ENCODE data around the gene SPAG7. TPM values are rescaled to one million over a fixed set of nuclear protein-coding genes. Genes with fewer than 3 reads are reported as not detected.

Gene SPAG7, protein sequence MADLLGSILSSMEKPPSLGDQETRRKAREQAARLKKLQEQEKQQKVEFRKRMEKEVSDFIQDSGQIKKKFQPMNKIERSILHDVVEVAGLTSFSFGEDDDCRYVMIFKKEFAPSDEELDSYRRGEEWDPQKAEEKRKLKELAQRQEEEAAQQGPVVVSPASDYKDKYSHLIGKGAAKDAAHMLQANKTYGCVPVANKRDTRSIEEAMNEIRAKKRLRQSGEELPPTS
- total RNA-seq (2022; extraction: Qiagen RNA extraction) = 66.5 to 79.2 TPM (median 70.5 TPM) in 5 replicates

DNA sequence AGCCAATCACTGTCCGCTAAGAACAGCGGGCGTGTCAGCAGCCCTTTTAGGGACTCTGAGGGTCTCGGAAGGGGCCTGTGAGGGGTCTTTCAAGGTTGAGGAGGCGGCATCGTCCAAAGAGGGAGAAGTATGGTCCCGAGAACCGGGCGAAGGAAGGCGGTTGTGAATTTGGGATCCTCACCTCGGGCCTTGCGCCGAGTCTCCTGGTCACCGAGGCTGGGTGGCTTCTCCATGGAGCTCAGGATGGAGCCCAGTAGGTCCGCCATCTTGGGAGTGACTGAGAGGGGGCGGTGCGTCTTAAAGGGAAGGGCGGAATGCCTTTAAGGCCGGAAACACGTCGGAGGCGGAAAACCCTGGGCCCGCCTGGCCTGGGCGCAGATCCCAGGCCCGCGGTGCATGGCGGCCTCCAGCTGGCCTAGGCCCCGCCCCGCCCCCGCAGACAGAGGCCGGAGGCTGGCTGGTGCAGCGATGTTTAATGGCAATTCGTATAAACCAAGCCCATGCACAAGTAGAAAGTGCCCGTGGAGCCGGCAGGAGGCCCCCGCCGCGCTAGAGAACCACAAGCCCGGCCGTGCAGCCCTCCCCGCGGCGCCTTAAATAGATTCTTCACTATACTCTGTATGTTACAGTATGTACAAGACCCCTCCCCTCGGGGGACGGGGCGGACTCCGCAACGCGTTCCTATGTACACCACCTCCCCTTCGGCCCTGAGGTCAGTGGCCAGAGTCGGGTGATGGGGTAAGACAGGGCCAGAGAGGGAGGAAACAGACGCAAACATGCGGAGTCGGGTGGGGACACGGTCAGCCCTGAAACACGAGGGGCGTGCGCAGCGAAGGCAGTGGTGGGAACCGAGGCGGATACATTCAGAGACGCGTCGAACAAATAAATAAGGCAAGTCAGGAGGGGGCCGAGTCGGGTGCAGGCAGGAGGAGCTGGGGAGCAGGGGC is at the start of gene SPAG7:
Gene SPAG7, minus strand, starts transcription at position 279 of the 947 bp plus-strand sequence. Its CDS starts 13 bp downstream, at position 266.

DNA sequence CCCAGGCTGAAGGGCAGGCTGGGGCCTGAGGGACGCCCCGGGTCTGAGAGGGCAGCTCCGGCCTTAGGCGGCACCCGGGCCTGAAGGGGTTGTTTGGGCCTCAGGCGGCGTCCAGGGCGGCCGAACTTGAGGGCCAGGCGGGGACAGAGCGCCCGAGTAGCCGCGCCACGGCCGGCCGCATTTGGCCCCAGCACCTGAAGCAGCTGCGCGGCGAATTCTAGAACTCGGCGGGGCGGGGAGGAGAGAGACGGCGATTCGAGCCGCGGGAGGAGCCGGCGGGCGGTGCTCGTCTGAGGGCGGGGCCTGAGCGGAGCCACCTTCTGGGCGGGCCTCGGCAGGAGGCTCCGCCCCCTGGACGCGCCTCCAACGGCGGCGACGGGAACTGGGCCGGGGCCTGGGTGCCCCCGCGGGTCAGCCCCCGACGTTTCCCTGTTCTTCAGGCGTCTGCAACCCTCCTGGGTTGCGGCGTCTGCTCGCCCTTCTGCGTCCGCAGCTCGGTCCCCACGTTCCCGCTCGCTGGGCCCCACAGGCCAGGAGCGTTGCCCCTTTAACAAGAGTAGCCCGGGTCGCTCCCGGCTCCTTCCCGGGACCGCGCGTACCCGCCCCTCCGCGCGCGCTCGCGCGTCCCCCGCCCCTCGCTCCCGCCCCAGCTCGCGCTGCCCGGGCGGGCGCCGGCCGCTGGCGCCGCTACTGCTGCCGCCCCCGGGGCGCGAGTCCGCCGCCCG is 29.8 kb upstream of the SPAG7 start, which contains the start of the genes INCA1 and KIF1C:
Gene INCA1, minus strand, starts transcription at position 221 of the 725 bp plus-strand sequence. CDS start 3,085 bp downstream, outside the sequence.
Gene KIF1C, plus strand, starts transcription at position 649 of the 725 bp plus-strand sequence. CDS start 2,297 bp downstream, outside the sequence.

DNA sequence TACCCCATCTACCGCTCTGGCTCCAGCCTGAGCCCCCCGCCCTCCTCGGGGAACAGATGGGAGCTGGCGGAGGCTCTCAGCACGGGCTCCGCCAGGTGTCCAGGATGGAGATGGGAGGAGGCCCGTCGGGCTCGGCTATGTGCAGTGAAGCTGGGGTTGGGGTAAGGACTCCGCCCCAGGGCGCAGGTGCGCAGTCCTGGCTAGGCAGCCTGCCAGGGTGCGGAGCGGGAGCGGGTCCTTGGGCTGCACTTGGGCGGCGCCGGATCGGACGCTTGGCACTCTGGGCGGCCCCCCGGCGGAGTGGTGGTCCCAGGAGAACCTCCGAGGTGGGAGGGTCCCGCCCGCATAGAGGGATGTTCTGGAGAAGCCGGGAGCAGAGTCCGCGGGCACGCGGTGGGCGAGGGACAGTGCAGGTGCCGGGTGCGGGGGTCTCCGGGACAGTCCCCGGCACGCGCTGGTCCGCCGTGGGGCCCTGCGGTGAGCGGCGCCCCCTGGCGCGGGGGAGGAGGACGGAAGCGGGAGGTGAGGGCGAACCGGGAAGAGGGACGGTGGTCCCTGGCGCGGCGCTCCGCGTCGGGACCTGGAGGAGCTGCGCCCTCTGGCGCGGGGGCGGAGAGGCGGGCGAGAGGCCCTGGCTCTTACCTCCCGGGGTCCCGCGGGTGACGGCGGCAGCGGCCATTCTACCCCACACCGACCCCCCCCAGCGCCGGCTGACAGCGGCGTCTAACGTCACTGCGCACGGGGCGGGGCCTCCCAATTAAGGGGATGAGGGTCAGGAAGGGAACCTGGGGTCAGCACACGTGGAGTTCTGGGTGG is 19.5 kb upstream of the SPAG7 start, which contains the start of gene CAMTA2:
Gene CAMTA2, minus strand, starts transcription at position 725 of the 816 bp plus-strand sequence. CDS start 1,453 bp downstream, outside the sequence.

DNA sequence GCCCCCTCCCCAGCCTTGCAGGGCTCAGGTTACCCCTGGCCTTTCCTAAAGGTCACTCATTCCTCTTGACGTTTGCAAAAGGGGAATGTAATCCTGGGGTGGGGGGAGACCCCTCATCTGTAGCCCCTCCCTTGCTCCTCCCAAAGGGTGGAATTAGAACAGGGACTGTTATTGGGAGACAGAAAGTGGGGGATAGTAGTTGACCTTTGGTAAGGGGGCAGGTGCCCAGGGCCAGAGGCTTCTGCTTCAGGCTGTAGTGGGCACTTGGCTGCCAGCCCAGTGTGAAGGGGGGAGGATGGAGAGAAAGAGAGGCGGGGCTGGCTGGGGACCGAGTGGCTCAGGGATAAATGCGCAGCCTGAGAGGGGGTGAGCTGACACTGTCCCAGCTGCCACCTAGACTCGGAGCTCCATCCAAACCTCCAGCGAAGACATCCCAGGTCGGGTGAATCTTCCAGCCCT is 16.8 kb downstream of the SPAG7 start, which contains the start of gene ENO3:
Gene ENO3, plus strand, starts transcription at position 374 of the 459 bp plus-strand sequence. CDS start 711 bp downstream, outside the sequence.

DNA sequence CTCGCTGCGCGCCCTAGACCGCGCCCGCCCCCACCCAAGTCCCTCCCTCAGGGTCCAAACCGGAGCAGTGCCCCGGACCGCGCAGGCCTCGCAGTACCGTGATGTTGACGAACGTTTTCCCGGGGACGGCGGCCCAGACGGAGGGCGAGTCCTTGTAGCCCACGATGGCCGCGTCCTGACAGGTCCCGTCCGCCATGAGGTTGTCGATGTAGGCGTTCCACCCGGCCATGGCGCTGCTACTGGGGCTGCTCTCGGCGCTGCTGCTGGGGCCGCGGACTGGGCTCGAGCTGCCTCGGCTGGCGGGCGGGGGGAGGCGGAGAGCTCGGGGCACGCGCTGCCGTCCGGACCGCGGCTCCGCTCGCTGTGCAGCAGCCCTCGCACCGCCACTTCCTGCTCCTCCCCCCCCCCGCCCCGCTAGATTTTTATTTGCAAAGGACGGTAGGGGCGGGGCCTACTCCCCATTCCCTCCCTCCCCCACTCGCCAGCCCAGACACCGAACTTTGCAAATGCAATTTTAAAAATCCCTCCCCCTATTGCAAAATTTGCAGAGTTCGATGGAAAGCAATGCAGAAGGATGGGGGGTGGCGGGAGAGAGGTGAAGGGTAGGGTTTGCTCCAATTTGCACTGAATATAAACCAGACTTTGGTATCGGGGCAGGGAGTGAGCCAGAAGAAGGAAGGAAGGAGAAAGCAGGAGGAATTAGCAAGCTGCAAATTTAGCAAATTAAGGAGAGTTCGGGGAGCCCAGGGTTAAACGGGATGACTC is 19.3 kb downstream of the SPAG7 start, which contains the start of gene PFN1:
Gene PFN1, minus strand, starts transcription at position 365 of the 765 bp plus-strand sequence. Its CDS starts 136 bp downstream, at position 229.

DNA sequence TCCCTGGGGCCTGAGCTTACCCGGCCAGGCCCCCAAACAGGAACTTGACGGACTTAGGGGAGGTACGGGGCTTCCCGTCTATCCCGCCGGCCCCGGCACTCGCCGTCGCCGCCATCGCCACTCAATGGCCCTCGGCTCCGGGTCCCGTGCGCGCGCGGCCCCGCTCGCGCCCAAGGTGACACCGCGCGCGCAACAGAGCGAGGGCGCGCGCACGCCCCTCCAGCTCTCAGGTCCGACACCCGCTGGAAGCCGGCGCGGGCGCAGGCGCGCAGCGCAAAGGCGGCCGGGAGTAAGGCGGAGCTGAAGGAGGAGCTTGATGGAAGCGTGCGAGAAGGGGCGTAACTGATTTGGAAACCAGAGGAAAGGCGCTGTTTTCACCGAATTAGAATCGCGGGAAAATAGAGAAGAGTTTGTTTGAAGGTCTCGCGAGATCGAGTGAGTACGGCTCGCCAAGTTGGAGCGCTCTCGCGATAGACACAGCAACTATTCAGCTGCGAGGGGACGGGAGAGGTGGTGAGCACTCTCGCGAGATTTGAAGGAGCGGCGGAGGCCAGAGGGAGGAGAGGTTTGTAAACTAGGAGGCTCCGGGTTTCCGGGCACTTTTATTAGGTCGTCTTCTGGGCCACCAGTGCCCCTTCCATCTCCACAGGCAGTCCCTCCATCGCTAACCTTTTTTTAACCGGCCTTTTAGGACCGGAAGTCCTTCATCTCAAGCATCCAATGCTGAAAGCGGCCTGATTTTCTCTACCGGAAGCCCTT is 27.6 kb downstream of the SPAG7 start, which contains the start of the genes RNF167 and SLC25A11:
Gene RNF167, plus strand, starts transcription at position 473 of the 759 bp plus-strand sequence. CDS start 642 bp downstream, outside the sequence.
Gene SLC25A11, minus strand, starts transcription at position 251 of the 759 bp plus-strand sequence. Its CDS starts 136 bp downstream, at position 115.

DNA sequence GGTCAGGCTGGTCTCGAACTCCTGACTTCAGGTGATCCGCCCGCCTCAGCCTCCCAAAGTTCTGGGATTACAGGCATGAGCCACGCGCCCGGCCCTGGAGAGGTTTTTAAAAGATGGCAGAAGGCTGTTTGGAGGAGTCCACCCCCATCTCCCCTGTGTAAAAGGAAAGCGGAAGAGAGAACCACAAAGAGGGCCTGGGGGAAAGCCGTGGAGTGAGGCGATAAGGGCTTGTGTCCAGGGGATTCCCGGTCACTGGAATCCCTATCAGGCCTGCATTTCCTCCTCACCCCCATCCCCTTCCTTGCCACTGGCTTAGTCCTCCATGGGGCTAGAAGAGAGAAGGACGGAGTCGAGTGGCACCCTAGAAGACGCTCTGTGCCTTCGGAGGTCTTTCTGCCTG is 35.7 kb downstream of the SPAG7 start, which contains the start of gene GP1BA:
Gene GP1BA, plus strand, starts transcription at position 315 of the 400 bp plus-strand sequence. CDS start 328 bp downstream, outside the sequence.

Other genes with a start within 250 kb of the SPAG7 start
- gene MED11, start 236.4 kb downstream of the SPAG7 start, total RNA-seq (2022; extraction: Qiagen RNA extraction) = 36.8 to 42.3 TPM (median 40.0 TPM) in 5 replicates
- 0.31 to 0.51 TPM (median 0.41 TPM) in 5 replicates for gene ZMYND15, start 228.0 kb downstream of the SPAG7 start, total RNA-seq (2022; extraction: Qiagen RNA extraction)
- gene CXCL16, start 227.9 kb downstream of the SPAG7 start, total RNA-seq (2022; extraction: Qiagen RNA extraction) = 13.6 to 19.1 TPM (median 15.5 TPM) in 5 replicates
- 0.21 to 1.0 TPM (median 0.47 TPM) in 5 replicates for gene TM4SF5, start 195.9 kb downstream of the SPAG7 start, total RNA-seq (2022; extraction: Qiagen RNA extraction)
- 0.41 to 1.1 TPM (median 0.74 TPM) in 5 replicates for gene VMO1, start 181.5 kb downstream of the SPAG7 start, total RNA-seq (2022; extraction: Qiagen RNA extraction)
- 0.10 TPM in 1 of 5 replicates, not detected in the others for gene GLTPD2, start 178.9 kb downstream of the SPAG7 start, total RNA-seq (2022; extraction: Qiagen RNA extraction)
- gene PSMB6, start 171.7 kb downstream of the SPAG7 start, total RNA-seq (2022; extraction: Qiagen RNA extraction) = 442 to 505 TPM (median 483 TPM) in 5 replicates
- 18.9 to 25.3 TPM (median 23.9 TPM) in 5 replicates for gene PLD2, start 160.7 kb downstream of the SPAG7 start, total RNA-seq (2022; extraction: Qiagen RNA extraction)
- 47.9 to 64.6 TPM (median 57.9 TPM) in 5 replicates for gene MINK1, start 134.5 kb downstream of the SPAG7 start, total RNA-seq (2022; extraction: Qiagen RNA extraction)
- 0.17 to 0.31 TPM (median 0.25 TPM) in 5 replicates for gene C17orf107, start 68.3 kb downstream of the SPAG7 start, total RNA-seq (2022; extraction: Qiagen RNA extraction)
- 0.05 to 0.12 TPM (median 0.07 TPM) in 4 of 5 replicates, not detected in the other for gene CHRNE, start 64.7 kb downstream of the SPAG7 start, total RNA-seq (2022; extraction: Qiagen RNA extraction)
- not detected in 5 replicates for gene GP1BA, start 35.5 kb downstream of the SPAG7 start, total RNA-seq (2022; extraction: Qiagen RNA extraction)
- 59.5 to 69.3 TPM (median 66.9 TPM) in 5 replicates for gene SLC25A11, start 27.8 kb downstream of the SPAG7 start, total RNA-seq (2022; extraction: Qiagen RNA extraction)
- 86.0 to 136 TPM (median 116 TPM) in 5 replicates for gene RNF167, start 27.5 kb downstream of the SPAG7 start, total RNA-seq (2022; extraction: Qiagen RNA extraction)
- 2,071 to 2,769 TPM (median 2,761 TPM) in 5 replicates for gene PFN1, start 19.3 kb downstream of the SPAG7 start, total RNA-seq (2022; extraction: Qiagen RNA extraction)
- gene ENO3, start 16.7 kb downstream of the SPAG7 start, total RNA-seq (2022; extraction: Qiagen RNA extraction) = 43.2 to 51.8 TPM (median 45.9 TPM) in 5 replicates
- 25.5 to 36.5 TPM (median 31.3 TPM) in 5 replicates for gene CAMTA2, start 19.9 kb upstream of the SPAG7 start, total RNA-seq (2022; extraction: Qiagen RNA extraction)
- 1.1 to 2.0 TPM (median 1.8 TPM) in 5 replicates for gene INCA1, start 29.7 kb upstream of the SPAG7 start, total RNA-seq (2022; extraction: Qiagen RNA extraction)
- gene KIF1C, start 30.1 kb upstream of the SPAG7 start, total RNA-seq (2022; extraction: Qiagen RNA extraction) = 98.2 to 122 TPM (median 115 TPM) in 5 replicates
- gene SLC52A1, start 67.6 kb upstream of the SPAG7 start, total RNA-seq (2022; extraction: Qiagen RNA extraction) = 0.54 to 1.2 TPM (median 0.73 TPM) in 5 replicates
- gene ZFP3, start 110.7 kb upstream of the SPAG7 start, total RNA-seq (2022; extraction: Qiagen RNA extraction) = 0.94 to 1.3 TPM (median 1.1 TPM) in 5 replicates
- 3.7 to 4.2 TPM (median 4.0 TPM) in 5 replicates for gene ZNF232, start 144.1 kb upstream of the SPAG7 start, total RNA-seq (2022; extraction: Qiagen RNA extraction)
- 0.02 TPM in 5 replicates for gene USP6, start 148.2 kb upstream of the SPAG7 start, total RNA-seq (2022; extraction: Qiagen RNA extraction)
- 1.2 to 1.7 TPM (median 1.4 TPM) in 5 replicates for gene ZNF594, start 224.1 kb upstream of the SPAG7 start, total RNA-seq (2022; extraction: Qiagen RNA extraction)